ENCODE data around the gene LRRD1. TPM values are rescaled to one million over a fixed set of nuclear protein-coding genes. Genes with fewer than 3 reads are reported as not detected.
"Not testable (repeated sequence)": the region's sequence is repeated elsewhere in the genome, so short reads cannot be mapped to it uniquely, and the experiment has no call there.

Gene LRRD1
- total RNA-seq, 1 donor from 2014 or later: 0.34 TPM

GRCh38 chr7:92177362-92177761 is 1.6 kb downstream of the LRRD1 start:
- no peaks in the 10 kb centered on the region for H3K4me1 Mint-ChIP-seq (ENCODE audit: low read depth)
- H3K36me3 Mint-ChIP-seq (ENCODE audit: insufficient read depth): peaks cover 1% of the 10 kb centered on the region
- TF ChIP-seq, protein P1, sequence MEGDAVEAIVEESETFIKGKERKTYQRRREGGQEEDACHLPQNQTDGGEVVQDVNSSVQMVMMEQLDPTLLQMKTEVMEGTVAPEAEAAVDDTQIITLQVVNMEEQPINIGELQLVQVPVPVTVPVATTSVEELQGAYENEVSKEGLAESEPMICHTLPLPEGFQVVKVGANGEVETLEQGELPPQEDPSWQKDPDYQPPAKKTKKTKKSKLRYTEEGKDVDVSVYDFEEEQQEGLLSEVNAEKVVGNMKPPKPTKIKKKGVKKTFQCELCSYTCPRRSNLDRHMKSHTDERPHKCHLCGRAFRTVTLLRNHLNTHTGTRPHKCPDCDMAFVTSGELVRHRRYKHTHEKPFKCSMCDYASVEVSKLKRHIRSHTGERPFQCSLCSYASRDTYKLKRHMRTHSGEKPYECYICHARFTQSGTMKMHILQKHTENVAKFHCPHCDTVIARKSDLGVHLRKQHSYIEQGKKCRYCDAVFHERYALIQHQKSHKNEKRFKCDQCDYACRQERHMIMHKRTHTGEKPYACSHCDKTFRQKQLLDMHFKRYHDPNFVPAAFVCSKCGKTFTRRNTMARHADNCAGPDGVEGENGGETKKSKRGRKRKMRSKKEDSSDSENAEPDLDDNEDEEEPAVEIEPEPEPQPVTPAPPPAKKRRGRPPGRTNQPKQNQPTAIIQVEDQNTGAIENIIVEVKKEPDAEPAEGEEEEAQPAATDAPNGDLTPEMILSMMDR (IDR thresholded peaks at IDR 0.05; ENCODE audit: unreplicated experiment): no peak
- peaks cover 6% of the 10 kb centered on the region for H3K9me3 Mint-ChIP-seq (ENCODE audit: low read depth)
- no peak overlapping the region for H3K4me3 Mint-ChIP-seq (ENCODE audit: low read depth)
- H3K27ac Mint-ChIP-seq: no peak overlapping the region
- DNase-seq (ENCODE audit: low spot score, unreplicated experiment): no peak
- peaks cover 8% of the 10 kb centered on the region for H3K27me3 Mint-ChIP-seq

GRCh38 chr7:92169529-92169928 is 9.4 kb downstream of the LRRD1 start:
- not testable (repeated sequence) for H3K27ac Mint-ChIP-seq; DNase-seq (ENCODE audit: low spot score, unreplicated experiment); H3K27me3 Mint-ChIP-seq; H3K4me3 Mint-ChIP-seq (ENCODE audit: low read depth); H3K36me3 Mint-ChIP-seq (ENCODE audit: insufficient read depth); H3K4me1 Mint-ChIP-seq (ENCODE audit: low read depth); H3K9me3 Mint-ChIP-seq (ENCODE audit: low read depth)

DNA sequence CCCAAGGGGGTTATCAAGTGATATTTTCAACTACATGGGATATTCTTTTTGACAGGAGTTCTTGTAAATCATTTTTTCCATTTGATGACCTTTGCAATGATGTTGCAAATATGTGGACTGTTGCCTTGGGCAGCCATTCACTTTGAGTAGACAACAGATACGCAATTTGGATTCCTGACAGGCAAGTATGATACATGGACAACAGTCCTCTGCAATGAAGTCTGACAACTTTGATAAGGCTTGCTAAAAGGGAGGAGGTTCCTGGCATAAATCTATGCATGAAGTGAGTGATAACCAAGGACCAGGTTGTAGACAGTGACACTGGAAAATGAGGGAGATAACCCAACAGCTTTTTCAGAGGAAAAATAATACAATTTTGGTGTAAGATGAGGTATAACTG is 17.7 kb downstream of the LRRD1 start:
- DNase-seq (ENCODE audit: low spot score, unreplicated experiment): no peak
- Mint-ChIP-seq H3K27me3 (no peaks in the 10 kb centered on the region), H3K9me3 (ENCODE audit: low read depth) (no peaks in the 10 kb centered on the region), H3K36me3 (ENCODE audit: insufficient read depth) (no peaks in the 10 kb centered on the region), H3K4me3 (ENCODE audit: low read depth) (no peak overlapping the region), H3K4me1 (ENCODE audit: low read depth) (no peaks in the 10 kb centered on the region), H3K27ac (no peak overlapping the region)
- TF ChIP-seq, protein P1 (IDR thresholded peaks at IDR 0.05; ENCODE audit: unreplicated experiment): no peak

DNA sequence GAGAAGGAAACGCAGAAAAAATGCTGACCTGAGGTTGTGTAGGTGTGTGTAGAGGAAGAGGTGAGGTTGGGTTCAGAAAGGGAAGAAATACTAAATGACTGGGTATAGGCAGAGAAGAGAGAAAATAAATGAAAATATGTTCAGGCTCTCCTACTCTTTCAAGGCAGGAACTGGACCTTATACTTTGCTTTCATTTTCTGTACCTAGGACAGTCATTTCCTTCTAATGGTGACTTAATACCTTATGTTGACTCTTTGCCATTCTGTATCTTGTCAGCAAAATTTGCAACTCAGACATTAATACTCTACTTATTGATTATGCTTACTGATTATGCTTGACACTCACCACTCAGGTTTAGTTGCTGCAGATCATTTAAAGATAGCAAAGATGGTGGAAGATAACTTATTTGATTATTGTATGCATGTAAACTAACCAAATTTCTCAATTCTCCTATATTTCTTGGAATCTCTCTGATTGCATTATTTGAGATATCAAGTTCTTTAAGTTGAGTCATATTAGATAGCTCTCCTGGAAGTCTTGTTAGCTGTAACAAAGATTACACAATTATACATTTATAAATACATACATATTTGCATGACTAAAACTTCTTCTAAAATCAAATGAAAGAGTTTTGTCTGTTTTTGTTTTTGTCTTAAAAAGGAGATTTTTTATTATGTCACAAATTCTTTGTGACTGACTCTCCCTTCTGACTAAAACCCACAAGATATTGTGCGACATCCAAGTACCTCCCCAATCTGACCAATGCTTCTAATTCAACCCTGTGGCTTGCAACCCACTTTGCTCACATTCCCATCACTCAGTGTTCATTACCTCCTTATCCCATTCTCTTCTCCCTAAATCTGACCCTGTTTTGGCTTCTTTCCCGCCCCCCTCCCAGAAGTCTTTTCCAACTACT is 20.0 kb downstream of the LRRD1 start:
- no peaks in the 10 kb centered on the region for H3K9me3 Mint-ChIP-seq (ENCODE audit: low read depth)
- H3K36me3 Mint-ChIP-seq (ENCODE audit: insufficient read depth): no peaks in the 10 kb centered on the region
- H3K27ac Mint-ChIP-seq: no peak overlapping the region
- H3K4me3 Mint-ChIP-seq (ENCODE audit: low read depth): no peak overlapping the region
- no peaks in the 10 kb centered on the region for H3K27me3 Mint-ChIP-seq
- TF ChIP-seq, protein P1 (IDR thresholded peaks at IDR 0.05; ENCODE audit: unreplicated experiment): no peak
- DNase-seq (ENCODE audit: low spot score, unreplicated experiment): no peak
- H3K4me1 Mint-ChIP-seq (ENCODE audit: low read depth): no peaks in the 10 kb centered on the region

DNA sequence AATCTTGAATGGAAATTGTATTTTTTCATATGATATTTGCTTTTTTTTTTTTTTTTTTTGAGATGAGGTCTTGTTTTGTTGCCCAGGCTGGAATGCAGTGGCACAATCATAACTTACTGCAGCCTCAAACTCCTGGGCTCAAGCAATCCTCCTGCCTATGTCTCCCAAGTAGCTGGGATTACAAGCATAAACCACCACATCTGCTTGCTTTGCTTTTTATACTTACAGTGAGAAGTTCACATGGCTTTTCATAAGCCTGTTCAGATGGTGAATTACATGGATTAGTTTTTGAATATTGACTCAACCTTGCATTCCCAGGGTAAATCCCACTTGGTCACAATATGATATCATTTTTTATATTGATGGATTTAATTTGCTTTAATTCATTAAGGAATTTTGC is 22.0 kb downstream of the LRRD1 start:
- no peak for DNase-seq (ENCODE audit: low spot score, unreplicated experiment)
- Mint-ChIP-seq H3K4me3 (ENCODE audit: low read depth) (no peak overlapping the region), H3K27ac (no peak overlapping the region), H3K9me3 (ENCODE audit: low read depth) (no peaks in the 10 kb centered on the region), H3K4me1 (ENCODE audit: low read depth) (no peaks in the 10 kb centered on the region), H3K36me3 (ENCODE audit: insufficient read depth) (no peaks in the 10 kb centered on the region), H3K27me3 (no peaks in the 10 kb centered on the region)
- TF ChIP-seq, protein P1 (IDR thresholded peaks at IDR 0.05; ENCODE audit: unreplicated experiment): no peak

Measured in progenitor cell of endocrine pancreas (in vitro differentiated cells).